DMS153 (cell line): ENCODE measurements around the gene LIPJ.

Experiments
- DNase-seq: peaks from one replicate; lab custom pipeline; 2025; lab: John Stamatoyannopoulos, UW

LIPJ gene

DNA sequence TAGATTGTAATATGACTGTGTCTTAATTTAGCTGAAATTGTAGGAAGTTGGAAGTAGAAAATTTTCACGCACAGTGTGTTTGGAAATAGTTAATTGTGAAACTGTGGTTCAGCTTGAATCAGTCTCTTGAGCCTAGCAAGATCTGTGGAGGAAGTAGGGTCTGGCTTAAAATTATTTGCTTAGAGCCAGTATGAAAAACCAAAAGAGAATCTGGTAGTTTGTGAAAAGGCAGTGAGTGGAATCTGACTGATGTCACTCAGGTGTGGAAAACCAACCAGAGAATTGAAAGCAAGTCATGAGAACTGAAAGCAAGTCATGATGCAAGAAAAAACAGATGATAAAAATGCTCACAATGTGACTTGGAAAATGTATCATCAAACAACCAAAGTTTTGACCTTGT, 11.5 kb downstream of the LIPJ start:
- DNase-seq: no peak

DNA sequence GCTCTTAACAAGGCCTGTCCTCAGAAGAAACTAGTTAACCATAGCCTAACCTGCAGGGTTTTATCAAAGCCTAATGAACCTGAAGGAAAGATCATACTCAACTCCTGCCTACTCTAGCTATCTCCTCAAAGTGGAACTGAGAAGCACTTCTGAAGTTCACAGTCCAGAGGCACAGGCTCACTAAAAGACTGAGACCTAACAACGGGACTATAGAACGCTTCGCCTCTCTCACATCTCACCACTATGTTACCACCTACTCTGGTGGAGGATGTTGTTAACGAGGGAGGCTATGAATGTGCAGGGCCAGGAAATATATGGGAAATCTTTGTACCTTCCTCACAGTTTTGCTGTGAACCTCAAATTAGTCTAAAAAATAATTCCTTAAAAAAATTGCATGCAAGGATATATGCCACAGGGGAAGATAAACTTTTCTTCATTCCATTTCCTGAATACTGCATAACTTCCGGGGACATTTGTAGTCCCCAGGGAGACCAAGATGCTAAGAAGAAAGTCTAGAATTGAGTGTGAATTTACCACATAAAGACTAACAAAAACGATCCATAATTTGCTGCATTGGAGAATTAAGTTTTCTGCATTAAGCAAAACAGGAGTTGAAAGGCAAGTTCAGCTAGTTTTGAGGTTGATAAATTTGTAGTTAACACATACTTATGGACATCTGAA, 21.6 kb downstream of the LIPJ start:
- no peak for DNase-seq

DNA sequence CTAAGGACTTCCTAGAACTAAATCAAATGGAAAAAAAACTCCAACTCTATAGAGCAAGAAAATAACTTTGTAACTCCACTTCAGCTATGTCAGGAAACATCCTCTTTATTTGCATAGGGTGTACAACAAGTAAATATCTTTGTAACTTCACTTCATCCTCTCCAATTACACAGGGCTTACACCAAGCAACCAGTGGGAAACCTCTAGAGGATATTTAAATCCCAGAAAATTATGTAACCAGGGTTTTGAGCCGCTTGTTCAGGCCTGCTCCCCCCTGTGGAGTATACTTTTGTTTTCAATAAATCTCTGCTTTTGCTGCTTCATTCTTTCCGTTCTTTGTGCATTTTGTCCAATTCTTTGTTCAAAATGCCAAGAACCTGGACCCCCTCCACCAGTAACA, 22.2 kb downstream of the LIPJ start:
- no peak for DNase-seq

DNA sequence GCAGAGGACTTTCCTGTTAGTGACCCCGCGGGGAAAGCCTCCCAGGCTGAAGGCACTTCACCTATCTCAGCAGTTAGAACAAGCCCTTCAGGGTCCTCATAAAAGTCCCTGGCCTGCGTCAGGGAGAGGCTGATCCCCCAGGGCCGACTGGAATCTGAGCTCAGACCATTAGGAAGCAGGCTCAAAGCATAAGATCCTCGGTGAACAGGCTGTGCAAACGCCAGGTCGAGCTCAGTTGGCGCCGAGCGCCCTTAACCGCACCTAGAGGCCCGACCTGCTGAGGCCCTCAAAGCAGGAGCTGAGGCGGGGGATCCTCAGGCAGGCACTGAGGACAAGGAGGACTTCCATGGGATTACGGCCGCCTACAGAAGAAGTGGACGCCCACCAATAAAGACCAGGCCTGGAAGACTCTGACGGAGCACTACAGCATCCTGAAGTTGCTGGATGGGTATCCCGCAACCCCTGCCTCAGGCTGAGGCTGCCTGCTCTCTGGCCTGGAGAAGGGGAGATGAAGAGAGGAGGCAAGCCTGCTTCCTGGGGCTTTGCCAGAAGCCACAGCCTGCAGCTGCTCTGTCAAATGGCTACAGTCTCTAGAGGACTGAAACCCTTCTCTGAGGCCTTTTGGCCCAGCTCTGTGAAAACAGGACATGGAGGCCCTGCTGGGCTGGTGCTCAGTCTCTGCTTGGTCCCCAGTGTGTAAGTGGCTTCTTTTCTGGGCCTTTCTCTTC, 29.9 kb downstream of the LIPJ start:
- DNase-seq: peak; percentile 2

DNA sequence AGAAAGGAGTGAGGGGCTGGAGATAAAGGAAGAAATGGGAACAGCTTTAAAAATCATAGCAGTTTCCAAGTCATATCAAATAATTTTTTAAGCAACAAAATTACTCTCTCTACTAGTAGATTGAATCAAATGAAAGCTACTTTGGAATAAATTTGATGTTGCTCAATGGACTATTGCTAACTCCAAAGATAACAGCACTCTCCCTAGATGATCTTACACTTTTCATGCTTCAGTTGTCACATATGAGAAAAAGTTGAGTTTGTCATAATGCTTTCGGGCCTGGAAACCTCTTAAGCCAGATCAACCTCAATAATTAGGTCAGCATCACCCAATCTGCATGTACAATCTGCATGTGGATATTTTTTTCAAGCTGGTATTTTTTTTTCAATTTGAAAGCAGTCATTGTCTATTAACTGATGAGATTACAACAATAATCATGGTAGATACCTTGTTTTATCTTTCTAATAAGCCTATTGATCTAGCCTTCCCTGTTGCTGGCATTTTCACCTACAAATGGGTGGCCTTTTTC, 31.3 kb downstream of the LIPJ start:
- no peak for DNase-seq

DNA sequence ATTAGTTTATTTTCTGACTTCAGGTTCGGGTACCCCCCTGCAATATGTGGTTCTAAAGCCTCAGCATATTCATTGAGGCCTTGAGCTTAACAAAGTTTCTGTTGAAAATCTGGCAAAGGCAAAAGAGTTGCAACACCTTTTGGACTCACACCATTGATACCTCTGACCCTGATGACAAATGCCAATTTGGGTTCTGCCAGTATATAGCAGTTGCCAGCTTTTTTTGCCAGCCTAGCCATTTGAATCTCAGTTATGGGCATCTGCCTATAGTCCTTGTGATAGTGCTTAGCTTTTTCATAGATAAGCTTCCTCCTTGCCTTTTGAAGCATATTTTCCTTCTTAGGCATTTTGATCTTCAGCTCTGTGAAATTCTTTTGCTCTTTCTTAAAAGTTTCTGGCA, 31.9 kb downstream of the LIPJ start:
- DNase-seq: no peak

DNA sequence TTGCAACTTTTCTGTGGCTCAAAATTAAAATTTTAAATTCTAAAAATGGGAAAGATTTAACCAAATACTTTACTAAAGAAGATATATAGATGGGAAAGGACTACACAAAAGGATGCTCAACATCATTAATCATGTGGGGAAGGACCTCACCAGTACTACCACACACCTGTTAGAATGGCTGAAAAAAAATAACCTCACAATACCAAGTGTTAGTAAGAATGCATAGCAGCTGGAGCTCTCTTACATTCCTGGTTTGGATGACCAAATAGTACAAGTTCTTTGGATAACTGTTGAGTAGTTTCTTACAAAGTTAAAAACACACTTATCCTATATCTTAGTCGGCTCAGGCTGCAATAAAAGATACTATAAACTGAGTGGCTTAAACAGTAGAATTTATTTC, 33.9 kb downstream of the LIPJ start:
- no peak for DNase-seq

DNA sequence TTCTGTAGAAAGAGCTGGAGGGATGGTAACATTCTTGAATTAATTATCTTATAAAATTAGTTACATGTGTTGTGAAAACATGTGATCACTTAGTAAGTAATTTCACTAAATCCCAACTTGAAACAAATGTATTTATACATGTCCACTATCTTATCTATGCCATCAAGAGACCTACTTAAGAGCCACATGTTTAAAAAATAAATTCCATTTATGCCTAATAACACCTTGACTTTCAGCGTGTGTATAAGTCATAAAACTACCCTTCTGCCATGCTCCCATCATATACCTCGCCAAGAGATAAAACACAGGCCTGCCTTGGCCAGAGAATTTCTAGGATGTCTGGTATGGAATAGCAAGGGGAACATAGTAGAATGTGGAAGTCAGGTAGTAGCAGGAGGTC, 37.3 kb downstream of the LIPJ start:
- no peak for DNase-seq

DNA sequence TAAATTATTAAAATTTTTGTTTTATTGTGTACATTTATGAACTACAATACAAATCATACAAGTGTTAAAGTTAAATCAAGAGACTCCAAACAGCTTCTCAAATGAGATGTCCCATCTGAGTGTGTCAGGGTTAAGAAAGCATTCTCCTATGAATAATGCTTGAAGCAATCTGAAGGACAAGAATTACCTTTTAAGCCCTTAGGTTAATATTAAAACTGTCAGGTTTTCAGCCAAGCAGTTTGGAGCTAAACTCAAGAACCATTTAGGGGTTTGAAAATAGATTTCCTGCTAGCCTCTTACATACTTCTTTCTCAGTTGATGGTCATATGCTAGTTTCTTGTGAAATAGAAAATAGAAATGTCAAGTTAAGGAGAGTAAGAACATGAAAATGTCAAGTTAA, 38.3 kb downstream of the LIPJ start:
- no peak for DNase-seq

DNA sequence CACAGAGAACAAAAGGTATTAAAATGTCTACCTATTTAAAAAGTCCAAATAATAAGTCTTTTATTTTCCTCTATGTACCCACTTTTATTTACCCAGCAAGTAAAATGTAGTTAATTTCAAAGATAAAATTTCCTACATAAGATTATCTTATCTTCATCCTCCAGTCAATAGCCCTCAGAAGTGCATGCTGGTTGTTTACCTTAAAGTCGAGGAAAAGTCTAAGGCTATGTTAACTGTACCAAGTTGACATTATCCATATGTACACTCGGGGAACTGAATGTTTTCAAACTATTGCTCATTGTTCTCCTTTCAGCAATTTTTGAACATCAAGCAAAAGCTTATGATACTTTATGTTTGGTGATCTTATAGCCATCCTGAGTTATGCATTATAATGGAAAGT, 53.6 kb downstream of the LIPJ start:
- no peak for DNase-seq

DNA sequence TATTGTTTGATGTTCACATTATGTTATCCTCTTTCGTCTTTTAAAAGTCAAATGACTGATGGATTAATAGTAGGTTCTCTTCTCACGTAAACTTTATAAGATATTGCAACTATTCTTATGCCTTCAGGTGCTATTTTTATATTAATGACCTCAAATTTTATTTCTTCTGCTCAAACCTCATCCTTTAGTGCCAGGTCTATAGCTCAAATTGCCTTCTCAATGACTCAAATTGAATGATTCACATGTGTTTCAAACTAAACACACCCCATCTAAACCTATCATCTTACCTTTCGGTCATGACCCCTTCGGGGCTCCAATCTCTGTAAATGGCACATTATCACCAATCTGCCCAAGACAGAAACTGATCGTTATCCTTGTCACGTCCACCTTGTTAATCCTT, 55.6 kb downstream of the LIPJ start:
- DNase-seq: no peak

DNA sequence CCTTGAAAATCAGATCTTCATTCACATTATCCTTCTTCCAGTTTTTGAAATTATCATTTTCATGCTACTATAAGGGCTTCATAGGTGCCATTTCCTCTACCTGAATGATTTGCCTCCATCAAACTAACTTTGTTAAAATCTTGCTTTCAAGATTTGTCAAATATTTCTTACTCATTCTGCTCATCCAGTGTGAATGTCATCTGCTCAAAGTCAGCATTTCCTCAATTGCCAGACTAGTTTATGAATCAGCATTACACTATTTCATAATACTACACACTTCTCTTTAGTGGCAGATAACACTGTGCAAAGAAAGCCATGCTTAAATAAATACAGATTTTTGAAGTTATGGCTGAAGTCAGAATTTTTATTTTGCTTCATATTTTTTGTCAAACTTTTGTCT, 56.4 kb downstream of the LIPJ start:
- no peak for DNase-seq

DNA sequence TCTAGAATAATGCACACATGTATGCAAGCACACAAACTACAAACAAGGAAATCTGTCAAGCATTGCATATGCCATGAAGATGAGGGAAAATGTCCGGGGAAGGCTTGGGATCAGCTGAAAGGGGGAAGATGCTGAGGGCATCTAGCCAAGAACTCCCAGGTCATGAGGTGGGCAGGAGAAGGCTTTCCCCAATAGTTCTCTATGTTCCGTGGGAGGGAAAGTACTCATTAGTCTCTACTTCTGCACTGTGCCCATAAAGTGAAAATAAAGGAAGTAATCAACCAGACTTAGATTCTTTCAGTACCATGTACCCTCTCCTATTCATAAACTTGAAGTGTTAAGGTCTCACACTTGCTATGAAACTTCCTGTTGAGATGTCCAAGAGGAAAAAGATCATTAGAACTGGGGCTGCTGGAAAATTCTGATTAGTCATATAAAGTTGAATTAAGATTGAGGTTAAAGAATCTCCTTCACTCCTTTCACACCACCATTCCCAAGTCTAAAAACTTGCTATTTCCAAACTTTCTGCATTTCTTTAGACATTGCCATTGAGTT, 60.6 kb downstream of the LIPJ start:
- no peak for DNase-seq

DNA sequence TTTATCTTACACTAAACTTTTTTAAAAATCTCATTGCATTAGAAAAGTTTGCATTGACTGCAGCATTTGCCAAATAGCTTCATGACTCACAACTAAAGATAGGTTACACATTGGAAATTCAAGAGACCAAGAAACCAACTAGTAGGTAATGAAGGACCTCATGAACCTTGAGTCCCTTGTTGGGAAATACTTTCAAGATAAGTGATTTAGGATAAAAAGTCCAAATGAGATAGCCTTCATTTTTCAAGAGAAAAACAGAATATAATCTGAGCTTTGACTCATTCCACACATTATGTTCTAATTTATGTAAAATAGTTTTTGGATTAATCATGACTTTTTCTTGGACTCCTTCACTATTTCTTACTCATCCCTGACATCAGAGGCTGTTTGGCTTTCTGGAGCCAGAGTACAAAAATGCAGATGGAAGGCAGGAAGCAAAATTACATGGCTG, 64.6 kb downstream of the LIPJ start:
- DNase-seq: no peak

DNA sequence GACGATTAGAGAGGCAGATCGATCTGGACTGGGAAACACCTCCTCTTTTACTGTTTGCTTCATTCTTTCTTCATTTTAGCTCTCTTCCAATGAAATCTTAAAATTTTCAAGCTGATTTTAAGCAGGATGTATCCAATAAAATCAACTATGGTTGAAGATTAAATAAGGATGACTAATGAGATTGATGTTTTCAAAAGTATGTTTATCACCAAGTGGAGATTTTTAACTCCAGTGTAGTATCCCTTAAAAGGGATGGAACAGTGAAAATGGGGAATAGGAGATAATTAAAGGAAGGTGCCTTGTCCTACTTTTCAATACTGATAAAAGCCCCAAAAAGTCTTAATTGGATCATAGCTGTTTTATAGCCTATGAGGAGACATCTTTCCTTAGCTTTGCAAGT, 66.1 kb downstream of the LIPJ start:
- DNase-seq: no peak
